CD14-positive monocyte (primary cell): Measurements from ENCODE around the gene DNAJC11. TPM values are rescaled to one million over a fixed set of nuclear protein-coding genes. Genes with fewer than 3 reads are reported as not detected.

Experiments used
- DNase-seq, 3 donors: peaks; one replicate each; pipeline ENCODE4 v3.0.0-alpha.2; 2011 to 2022
- H2AFZ ChIP-seq: 2 replicates; pipeline ENCODE4 v1.6.0; 2012; ENCODE audit warnings: mild to moderate bottlenecking, low read depth, low read length, inconsistent platforms; ENCODE audit not compliant: insufficient read depth, poor library complexity, severe bottlenecking
- H3K27ac ChIP-seq, 2 donors: 1 replicate in 1 of 2; 2 replicates in 1 of 2; pipeline ENCODE4 v1.5.1; 2012 to 2013; ENCODE audit warnings: low read length in 2 of 2, control low read depth in 1 of 2, inconsistent platforms in 1 of 2, low read depth in 1 of 2, mild to moderate bottlenecking in 1 of 2
- H3K27me3 ChIP-seq, 2 donors: one replicate each; pipeline versions ENCODE4 v1.6.0 to v1.6.1; 2011 to 2013; ENCODE audit warnings: low read length in 2 of 2; ENCODE audit not compliant: control insufficient read depth in 2 of 2, insufficient read depth in 2 of 2
- H3K36me3 ChIP-seq, 2 donors: replicated peaks in 1 of 2; 1 replicate in 1 of 2; 2 replicates in 1 of 2; pipeline versions ENCODE4 v1.5.1 to v1.6.1; 2012 to 2013; ENCODE audit warnings: low read length in 2 of 2, control low read depth in 1 of 2, inconsistent platforms in 1 of 2, mild to moderate bottlenecking in 1 of 2; ENCODE audit not compliant: insufficient read depth in 2 of 2, control insufficient read depth in 1 of 2
- H3K4me1 ChIP-seq, 2 donors: 1 replicate in 1 of 2; 2 replicates in 1 of 2; pipeline versions ENCODE4 v1.5.1 to v1.6.1; 2012 to 2013; ENCODE audit warnings: low read length in 2 of 2, control low read depth in 1 of 2, inconsistent platforms in 1 of 2, mild to moderate bottlenecking in 1 of 2, moderate library complexity in 1 of 2; ENCODE audit not compliant: insufficient read depth in 2 of 2, control insufficient read depth in 1 of 2
- H3K4me2 ChIP-seq: replicated peaks from 2 replicates; pipeline ENCODE3; 2012; ENCODE audit warnings: low read length, moderate library complexity, mild to moderate bottlenecking; ENCODE audit not compliant: poor library complexity, severe bottlenecking; ENCODE audit errors: extremely low read depth
- H3K4me3 ChIP-seq, 3 experiments: fragments of 200-600 bp in 1 of 3; sonication (generic) in 1 of 3; replicated peaks in 1 of 3; 1 replicate in 2 of 3; 2 replicates in 1 of 3; pipeline ENCODE4 v1.5.1; 2011 to 2013; ENCODE audit warnings: low read length in 3 of 3, mild to moderate bottlenecking in 3 of 3, control low read depth in 2 of 3, low read depth in 2 of 3, inconsistent platforms in 1 of 3, moderate library complexity in 1 of 3
- H3K79me2 ChIP-seq: 2 replicates; pipeline ENCODE4 v1.6.0; 2012; ENCODE audit warnings: mild to moderate bottlenecking, control low read depth, inconsistent platforms, low read length, moderate library complexity; ENCODE audit not compliant: insufficient read depth
- H3K9ac ChIP-seq: 2 replicates; pipeline ENCODE4 v1.6.0; 2017; ENCODE audit warnings: low read length, mild to moderate bottlenecking; ENCODE audit not compliant: insufficient read depth, poor library complexity, severe bottlenecking
- H3K9me3 ChIP-seq, 2 donors: replicated peaks in 1 of 2; 1 replicate in 1 of 2; 2 replicates in 1 of 2; pipeline versions ENCODE4 v1.5.1 to v1.6.1; 2012 to 2013; ENCODE audit warnings: low read length in 2 of 2, control low read depth in 1 of 2; ENCODE audit not compliant: control insufficient read depth in 1 of 2, insufficient read depth in 1 of 2
- H4K20me1 ChIP-seq: 2 replicates; pipeline ENCODE4 v1.6.0; 2012; ENCODE audit warnings: mild to moderate bottlenecking, low read length, control low read depth, moderate library complexity; ENCODE audit not compliant: insufficient read depth
- H3K27ac Mint-ChIP-seq, 7 donors: one replicate each; pipeline ENCODE4 v1.8.0; 2020; ENCODE audit warnings: mild to moderate bottlenecking in 7 of 7, mixed read lengths in 7 of 7, moderate library complexity in 6 of 7, inconsistent platforms in 2 of 7
- H3K27me3 Mint-ChIP-seq, 3 donors: one replicate each; pipeline ENCODE4 v1.8.0; 2021 to 2022; ENCODE audit warnings: low read depth in 3 of 3, mild to moderate bottlenecking in 3 of 3, mixed read lengths in 3 of 3, moderate library complexity in 3 of 3, inconsistent platforms in 1 of 3
- H3K36me3 Mint-ChIP-seq, 2 donors: one replicate each; pipeline ENCODE4 v1.8.0; 2020; ENCODE audit warnings: mixed read lengths in 2 of 2, inconsistent platforms in 1 of 2, mild to moderate bottlenecking in 1 of 2
- H3K4me1 Mint-ChIP-seq: one replicate; pipeline ENCODE4 v1.8.0; 2020; ENCODE audit warnings: mild to moderate bottlenecking, mixed read lengths
- H3K4me3 Mint-ChIP-seq, 2 donors: one replicate each; pipeline ENCODE4 v1.8.0; 2020; ENCODE audit warnings: mild to moderate bottlenecking in 2 of 2, mixed read lengths in 2 of 2, moderate library complexity in 1 of 2
- H3K9me3 Mint-ChIP-seq, 7 donors: one replicate each; pipeline ENCODE4 v1.8.0; 2020 to 2022; ENCODE audit warnings: mixed read lengths in 7 of 7, mild to moderate bottlenecking in 6 of 7, moderate library complexity in 6 of 7, inconsistent platforms in 2 of 7
- CTCF ChIP-seq: fragments of 200-600 bp; IDR thresholded peaks from one replicate; pipeline ENCODE4 v1.8.0; 2022; ENCODE audit warnings: antibody characterized with exemption, mild to moderate bottlenecking
- WGBS: methylation state at CpG from one replicate; pipeline ENCODE4 v1.1.5; 2013; ENCODE audit warnings: missing lambda C conversion rate; ENCODE audit not compliant: insufficient coverage; 5-methylcytosine and 5-hydroxymethylcytosine counted together
- intact Hi-C, 2 donors: fragments of 100-400 bp; cut with micrococcal nuclease; formaldehyde crosslinking; loops; one replicate each; pipeline versions ENCODE4 v1.15.0 to v1.15.1; 2023
- polyA plus RNA-seq, 3 donors: library from polyadenylated mRNA; depleted of rRNA in 1 of 3; unstranded in 2 of 3; stranded (reverse) in 1 of 3; fragments of 300-500 nt in 2 of 3; fragments of >200 nt in 1 of 3; fragmentation: Illumina TruSeq in 2 of 3; gene quantifications; 1 replicate in 2 of 3; 2 replicates in 1 of 3; pipeline ENCODE4 v1.2.3, GENCODE V29; 2012 to 2021

The DNAJC11 gene
- polyA plus RNA-seq, 3 donors: 9.7 to 19.9 (median 15.8) TPM

- TF ChIP-seq CTCF: no peak
- no peak overlapping the region for H3K27ac ChIP-seq
- H3K27me3 ChIP-seq: no peaks in the 10 kb centered on the region
Measured at GRCh38 chr1:6688001-6688400, 13.6 kb downstream of the DNAJC11 start.

GRCh38 chr1:6686294-6686693, 15.3 kb downstream of the DNAJC11 start:
- H3K79me2 ChIP-seq: peaks cover 15% of the 10 kb centered on the region
- H3K27ac ChIP-seq: no peak overlapping the region
- Mint-ChIP-seq H3K9me3 (no peaks in the 10 kb centered on the region), H3K36me3 (peaks cover 2 to 4% of the 10 kb centered on the region in 2 donors), H3K4me3 (no peak overlapping the region), H3K4me1 (no peaks in the 10 kb centered on the region), H3K27me3 (peaks cover 0 to 2% (median 1%) of the 10 kb centered on the region in 3 donors), H3K27ac (no peak overlapping the region)
- no peak for TF ChIP-seq CTCF
- H3K4me1 ChIP-seq: no peaks in the 10 kb centered on the region
- H4K20me1 ChIP-seq: peaks cover 23% of the 10 kb centered on the region
- H3K4me3 ChIP-seq: no peak overlapping the region
- DNase-seq: no peak
- no peak overlapping the region for H2AFZ ChIP-seq
- no peak overlapping the region for H3K4me2 ChIP-seq
- H3K9me3 ChIP-seq: no peaks in the 10 kb centered on the region
- intact Hi-C loops: no loop called here
- no peak overlapping the region for H3K9ac ChIP-seq
- H3K36me3 ChIP-seq: peaks cover 3 to 13% of the 10 kb centered on the region in 2 donors
- no peaks in the 10 kb centered on the region for H3K27me3 ChIP-seq

More at GRCh38 chr1:6688001-6688400, 13.6 kb downstream of the DNAJC11 start:
- Histone ChIP-seq H4K20me1 (peaks cover 33% of the 10 kb centered on the region), H2AFZ (no peak overlapping the region), H3K4me2 (no peak overlapping the region), H3K36me3 (peaks cover 3 to 9% of the 10 kb centered on the region in 2 donors), H3K79me2 (peaks cover 22% of the 10 kb centered on the region), H3K9ac (no peak overlapping the region), H3K4me3 (no peak overlapping the region), H3K9me3 (no peaks in the 10 kb centered on the region), H3K4me1 (no peaks in the 10 kb centered on the region)
- peaks cover 5 to 8% of the 10 kb centered on the region in 2 donors for H3K36me3 Mint-ChIP-seq
- no peak for DNase-seq
- H3K4me3 Mint-ChIP-seq: no peak overlapping the region
- no peaks in the 10 kb centered on the region for H3K9me3 Mint-ChIP-seq
- H3K27me3 Mint-ChIP-seq: peaks cover 0 to under 1% (median 0%) of the 10 kb centered on the region in 3 donors
- no peak overlapping the region for H3K27ac Mint-ChIP-seq
- no peaks in the 10 kb centered on the region for H3K4me1 Mint-ChIP-seq
- 100% methylated on average over 1 of the region's 1 CpG for WGBS
- intact Hi-C loops: no loop called here
